ENCODE measurements around the gene FXYD5.

DNA sequence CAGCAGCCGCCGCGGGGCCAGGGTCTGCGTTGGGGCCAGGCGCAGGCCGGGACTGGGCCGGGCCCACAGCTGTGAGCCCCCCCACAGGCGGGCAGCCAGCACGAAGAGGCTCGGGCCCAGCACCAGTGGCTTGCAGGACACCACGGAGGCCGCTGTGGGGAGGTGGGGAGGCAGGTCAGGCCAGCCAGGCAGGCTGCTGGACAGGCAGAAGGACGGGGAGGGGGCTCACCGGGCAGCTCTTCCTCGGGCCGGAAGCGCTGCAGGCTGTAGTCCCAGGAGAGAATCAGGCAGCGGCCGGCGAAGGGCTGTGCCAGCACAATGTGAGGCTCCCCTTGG, 27.9 kb upstream of the FXYD5 start:
- TF ChIP-seq POLR2A (IDR thresholded peaks at IDR 0.05) (no peak), CTCF (IDR thresholded peaks at IDR 0.05) (no peak)
